PFSK-1 (cell line): Measurements from ENCODE around the gene PTGER4.

ENCODE experiments used
- POLR2AphosphoS5 ChIP-seq: IDR thresholded peaks from 2 replicates; pipeline ENCODE4 v1.6.1; 2012; ENCODE audit warnings: low read depth, mild to moderate bottlenecking, control low read depth, low read length, moderate library complexity
- SIN3A ChIP-seq: IDR thresholded peaks from 2 replicates; pipeline ENCODE4 v1.6.1; 2012; ENCODE audit warnings: mild to moderate bottlenecking, low read length, moderate library complexity, borderline replicate concordance; ENCODE audit not compliant: insufficient read depth

- no peak for TF ChIP-seq POLR2AphosphoS5
- TF ChIP-seq SIN3A = no peak
Observed at GRCh38 chr5:40660751-40661150, 19.0 kb upstream of the PTGER4 start.
